Measurements from ENCODE around the gene LRTM2.

GRCh38 chr12:1820191-1820895 is at the start of gene LRTM2:
- TF ChIP-seq PATZ1 (CRISPR knock-in tag; IDR thresholded peaks at IDR 0.05; ENCODE audit: borderline replicate concordance) (no peak), CSDC2 (CRISPR knock-in tag; IDR thresholded peaks at IDR 0.05) (no peak), ZFP3 (CRISPR knock-in tag; IDR thresholded peaks at IDR 0.05) (no peak), CREB5 (CRISPR knock-in tag; IDR thresholded peaks at IDR 0.05; ENCODE audit: low read depth) (no peak), TOX (CRISPR knock-in tag; IDR thresholded peaks at IDR 0.05; ENCODE audit: borderline replicate concordance) (no peak), ZNF70 (CRISPR knock-in tag; IDR thresholded peaks at IDR 0.05) (no peak), ZC3H10 (CRISPR knock-in tag; IDR thresholded peaks at IDR 0.05) (no peak), ZFP30 (CRISPR knock-in tag; IDR thresholded peaks at IDR 0.05) (no peak), TSHZ2 (CRISPR knock-in tag; IDR thresholded peaks at IDR 0.05) (no peak), RARB (CRISPR knock-in tag; IDR thresholded peaks at IDR 0.05) (no peak), SNAI2 (CRISPR knock-in tag; IDR thresholded peaks at IDR 0.05) (no peak), ZNF8 (CRISPR knock-in tag; IDR thresholded peaks at IDR 0.05) (no peak), ISL1 (CRISPR knock-in tag; IDR thresholded peaks at IDR 0.05) (no peak)
- TF ChIP-seq, protein P1, sequence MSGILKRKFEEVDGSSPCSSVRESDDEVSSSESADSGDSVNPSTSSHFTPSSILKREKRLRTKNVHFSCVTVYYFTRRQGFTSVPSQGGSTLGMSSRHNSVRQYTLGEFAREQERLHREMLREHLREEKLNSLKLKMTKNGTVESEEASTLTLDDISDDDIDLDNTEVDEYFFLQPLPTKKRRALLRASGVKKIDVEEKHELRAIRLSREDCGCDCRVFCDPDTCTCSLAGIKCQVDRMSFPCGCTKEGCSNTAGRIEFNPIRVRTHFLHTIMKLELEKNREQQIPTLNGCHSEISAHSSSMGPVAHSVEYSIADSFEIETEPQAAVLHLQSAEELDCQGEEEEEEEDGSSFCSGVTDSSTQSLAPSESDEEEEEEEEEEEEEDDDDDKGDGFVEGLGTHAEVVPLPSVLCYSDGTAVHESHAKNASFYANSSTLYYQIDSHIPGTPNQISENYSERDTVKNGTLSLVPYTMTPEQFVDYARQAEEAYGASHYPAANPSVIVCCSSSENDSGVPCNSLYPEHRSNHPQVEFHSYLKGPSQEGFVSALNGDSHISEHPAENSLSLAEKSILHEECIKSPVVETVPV (CRISPR knock-in tag; IDR thresholded peaks at IDR 0.05) = no peak

Measured in SK-N-SH treated with all-trans-retinoic acid at 6 μM for 48 hours (cell line).